ENCODE measurements around the gene PPM1B. TPM values are rescaled to one million over a fixed set of nuclear protein-coding genes. Genes with fewer than 3 reads are reported as not detected.
"Not testable (repeated sequence)": the region's sequence is repeated elsewhere in the genome, so short reads cannot be mapped to it uniquely, and the experiment has no call there.

PPM1B gene
- total and polyA plus RNA-seq, 10 of the 15 experiments (the other 5 are each of a cell fraction or from before 2014, with no cell fraction given): 12.5 to 53.4 (median 33.7) TPM

DNA sequence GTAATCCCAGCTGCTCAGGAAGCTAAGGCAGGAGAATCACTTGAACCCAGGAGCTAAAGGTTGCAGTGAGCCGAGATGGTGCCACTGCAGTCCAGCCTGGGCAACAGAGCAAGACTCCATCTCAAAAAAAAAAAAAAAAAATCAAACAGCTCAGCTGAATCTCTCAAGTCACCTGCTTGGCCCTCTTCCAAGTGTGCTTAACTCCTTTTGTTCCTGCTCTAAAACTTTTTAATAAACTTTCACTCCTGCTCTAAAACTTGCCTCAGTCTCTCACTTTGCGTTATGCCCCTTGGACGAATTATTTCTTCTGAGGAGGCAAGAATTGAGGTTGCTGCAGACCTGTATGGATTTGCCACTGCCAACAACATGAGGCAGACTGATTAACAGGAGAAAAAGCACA, 35.1 kb upstream of the PPM1B start:
- WGBS (ENCODE audit: insufficient coverage, insufficient replicate concordance, low lambda C conversion rate, missing lambda C conversion rate): 77% methylated on average over 2 of the region's 3 CpGs
- H3K27me3 ChIP-seq (replicated peaks in 1 of 2; ENCODE audit: control insufficient read depth in 2 of 2, insufficient read depth in 2 of 2, low read length in 1 of 2); in situ Hi-C loops (cut with MboI); intact Hi-C loops (cut with micrococcal nuclease; ENCODE audit: unreplicated experiment); H3K9ac ChIP-seq (ENCODE audit: control insufficient read depth, insufficient read depth, low read length); DNase-seq (ENCODE audit: low read depth, low spot score); H3K4me2 ChIP-seq (ENCODE audit: control insufficient read depth, insufficient read depth); H3K4me3 ChIP-seq; H3K79me2 ChIP-seq (ENCODE audit: control insufficient read depth, insufficient read depth, low read length); ATAC-seq; FAIRE-seq; H3K9me3 ChIP-seq (replicated peaks; ENCODE audit: control insufficient read depth, insufficient read depth, low read length); RAD21 ChIA-PET (ENCODE audit: unreplicated experiment); H4K20me1 ChIP-seq (ENCODE audit: control insufficient read depth, insufficient read depth); H3K4me1 ChIP-seq (ENCODE audit: control insufficient read depth, insufficient read depth, low read length); BruUV-seq (replicated peaks); H2AFZ ChIP-seq (ENCODE audit: control insufficient read depth, low read depth, low read length); POLR2A ChIA-PET; H3K27ac ChIP-seq (ENCODE audit: control insufficient read depth, insufficient read depth); SMC1A ChIA-PET (ENCODE audit: uncharacterized antibody, unreplicated experiment); H3K36me3 ChIP-seq (ENCODE audit: control insufficient read depth in 2 of 2, insufficient read depth in 2 of 2, low read length in 1 of 2): not testable (repeated sequence)
- CTCF ChIA-PET: interaction anchor here (0.6 kb wide), 1 partner anchor 1360 kb away, joined by 6 read pairs; no protein-coding TSS in a partner anchor

DNA sequence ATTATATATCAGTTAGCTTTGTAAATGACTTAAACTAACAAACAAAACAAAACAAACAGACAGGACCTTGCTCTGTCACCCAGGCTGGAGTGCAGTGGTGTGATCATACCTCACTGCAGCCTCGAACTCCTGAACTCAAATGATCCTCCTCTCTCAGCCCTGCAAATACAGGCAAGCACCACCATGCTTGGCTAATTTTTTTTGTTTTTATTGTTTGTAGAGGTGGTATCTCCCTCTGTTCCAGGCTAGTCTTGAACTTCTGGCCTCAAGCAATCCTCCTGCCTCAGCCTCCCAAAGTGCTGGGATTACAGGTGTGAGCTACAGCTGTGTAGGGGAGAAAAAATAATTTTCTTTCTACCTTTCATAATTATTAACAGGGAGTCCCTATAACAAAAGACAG, 33.8 kb upstream of the PPM1B start:
- ChIA-PET SMC1A (ENCODE audit: uncharacterized antibody, unreplicated experiment) (no interaction called here), CTCF (interaction anchor here (0.8 kb wide), 1 partner anchor 45 kb away, joined by 4 read pairs; no protein-coding TSS in a partner anchor), POLR2A (no interaction called here), RAD21 (ENCODE audit: unreplicated experiment) (no interaction called here)
- Histone ChIP-seq H3K27ac (ENCODE audit: control insufficient read depth, insufficient read depth) (no peak overlapping the region), H3K9ac (ENCODE audit: control insufficient read depth, insufficient read depth, low read length) (no peak overlapping the region), H3K36me3 (ENCODE audit: control insufficient read depth in 2 of 2, insufficient read depth in 2 of 2, low read length in 1 of 2) (no peaks in the 10 kb centered on the region), H3K4me2 (ENCODE audit: control insufficient read depth, insufficient read depth) (no peak overlapping the region), H3K4me1 (ENCODE audit: control insufficient read depth, insufficient read depth, low read length) (no peaks in the 10 kb centered on the region), H3K4me3 (no peak overlapping the region), H3K9me3 (replicated peaks; ENCODE audit: control insufficient read depth, insufficient read depth, low read length) (no peaks in the 10 kb centered on the region), H3K79me2 (ENCODE audit: control insufficient read depth, insufficient read depth, low read length) (no peaks in the 10 kb centered on the region), H3K27me3 (replicated peaks in 1 of 2; ENCODE audit: control insufficient read depth in 2 of 2, insufficient read depth in 2 of 2, low read length in 1 of 2) (no peaks in the 10 kb centered on the region), H2AFZ (ENCODE audit: control insufficient read depth, low read depth, low read length) (no peak overlapping the region), H4K20me1 (ENCODE audit: control insufficient read depth, insufficient read depth) (no peaks in the 10 kb centered on the region)
- FAIRE-seq: no peak
- BruUV-seq (replicated peaks): no TSS peak
- in situ Hi-C loops (cut with MboI) (no loop called here), intact Hi-C loops (cut with micrococcal nuclease; ENCODE audit: unreplicated experiment) (no loop called here)
- TF ChIP-seq, protein P1, sequence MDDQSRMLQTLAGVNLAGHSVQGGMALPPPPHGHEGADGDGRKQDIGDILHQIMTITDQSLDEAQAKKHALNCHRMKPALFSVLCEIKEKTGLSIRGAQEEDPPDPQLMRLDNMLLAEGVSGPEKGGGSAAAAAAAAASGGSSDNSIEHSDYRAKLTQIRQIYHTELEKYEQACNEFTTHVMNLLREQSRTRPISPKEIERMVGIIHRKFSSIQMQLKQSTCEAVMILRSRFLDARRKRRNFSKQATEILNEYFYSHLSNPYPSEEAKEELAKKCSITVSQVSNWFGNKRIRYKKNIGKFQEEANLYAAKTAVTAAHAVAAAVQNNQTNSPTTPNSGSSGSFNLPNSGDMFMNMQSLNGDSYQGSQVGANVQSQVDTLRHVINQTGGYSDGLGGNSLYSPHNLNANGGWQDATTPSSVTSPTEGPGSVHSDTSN (IDR thresholded peaks at IDR 0.05; ENCODE audit: insufficient replicate concordance, low read depth, low read length): no peak
- TF ChIP-seq ZNF217 (IDR thresholded peaks at IDR 0.05): no peak
- no peak for TF ChIP-seq BCL11A (IDR thresholded peaks at IDR 0.05; ENCODE audit: low read depth, low read length)
- TF ChIP-seq ZNF274 (IDR thresholded peaks at IDR 0.05; ENCODE audit: insufficient read depth, insufficient read length): no peak
- TF ChIP-seq, protein P2, sequence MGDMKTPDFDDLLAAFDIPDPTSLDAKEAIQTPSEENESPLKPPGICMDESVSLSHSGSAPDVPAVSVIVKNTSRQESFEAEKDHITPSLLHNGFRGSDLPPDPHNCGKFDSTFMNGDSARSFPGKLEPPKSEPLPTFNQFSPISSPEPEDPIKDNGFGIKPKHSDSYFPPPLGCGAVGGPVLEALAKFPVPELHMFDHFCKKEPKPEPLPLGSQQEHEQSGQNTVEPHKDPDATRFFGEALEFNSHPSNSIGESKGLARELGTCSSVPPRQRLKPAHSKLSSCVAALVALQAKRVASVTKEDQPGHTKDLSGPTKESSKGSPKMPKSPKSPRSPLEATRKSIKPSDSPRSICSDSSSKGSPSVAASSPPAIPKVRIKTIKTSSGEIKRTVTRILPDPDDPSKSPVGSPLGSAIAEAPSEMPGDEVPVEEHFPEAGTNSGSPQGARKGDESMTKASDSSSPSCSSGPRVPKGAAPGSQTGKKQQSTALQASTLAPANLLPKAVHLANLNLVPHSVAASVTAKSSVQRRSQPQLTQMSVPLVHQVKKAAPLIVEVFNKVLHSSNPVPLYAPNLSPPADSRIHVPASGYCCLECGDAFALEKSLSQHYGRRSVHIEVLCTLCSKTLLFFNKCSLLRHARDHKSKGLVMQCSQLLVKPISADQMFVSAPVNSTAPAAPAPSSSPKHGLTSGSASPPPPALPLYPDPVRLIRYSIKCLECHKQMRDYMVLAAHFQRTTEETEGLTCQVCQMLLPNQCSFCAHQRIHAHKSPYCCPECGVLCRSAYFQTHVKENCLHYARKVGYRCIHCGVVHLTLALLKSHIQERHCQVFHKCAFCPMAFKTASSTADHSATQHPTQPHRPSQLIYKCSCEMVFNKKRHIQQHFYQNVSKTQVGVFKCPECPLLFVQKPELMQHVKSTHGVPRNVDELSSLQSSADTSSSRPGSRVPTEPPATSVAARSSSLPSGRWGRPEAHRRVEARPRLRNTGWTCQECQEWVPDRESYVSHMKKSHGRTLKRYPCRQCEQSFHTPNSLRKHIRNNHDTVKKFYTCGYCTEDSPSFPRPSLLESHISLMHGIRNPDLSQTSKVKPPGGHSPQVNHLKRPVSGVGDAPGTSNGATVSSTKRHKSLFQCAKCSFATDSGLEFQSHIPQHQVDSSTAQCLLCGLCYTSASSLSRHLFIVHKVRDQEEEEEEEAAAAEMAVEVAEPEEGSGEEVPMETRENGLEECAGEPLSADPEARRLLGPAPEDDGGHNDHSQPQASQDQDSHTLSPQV (IDR thresholded peaks at IDR 0.05): no peak
- TF ChIP-seq YBX1 (IDR thresholded peaks at IDR 0.05): no peak
- WGBS (ENCODE audit: insufficient coverage, insufficient replicate concordance, low lambda C conversion rate, missing lambda C conversion rate): 0% methylated on average over 1 of the region's 1 CpG
- no peak for ATAC-seq
- no peak for DNase-seq (ENCODE audit: low read depth, low spot score)

All from GM12878 (cell line).